HEK293 (cell line): ENCODE results near the gene GPHN.
A peak's percentile ranks its signal among the peaks of the same experiment; 100 is the strongest.

ENCODE experiments used
- GFI1B ChIP-seq: fragments of 450-650 bp; formaldehyde crosslinking; IDR thresholded peaks from 2 replicates; pipeline ENCODE4 v1.5.1; 2016; ENCODE audit warnings: missing biosample characterization, missing genetic modification characterization
- KLF9 ChIP-seq: fragments of 450-650 bp; formaldehyde crosslinking; IDR thresholded peaks from 2 replicates; pipeline ENCODE4 v1.5.1; 2016; ENCODE audit warnings: missing biosample characterization, missing genetic modification characterization, low read depth
- OVOL3 ChIP-seq: fragments of 450-650 bp; formaldehyde crosslinking; IDR thresholded peaks from 2 replicates; pipeline ENCODE4 v1.5.1; 2016; ENCODE audit warnings: missing biosample characterization, missing genetic modification characterization
- SCRT1 ChIP-seq: fragments of 450-650 bp; formaldehyde crosslinking; IDR thresholded peaks from 2 replicates; pipeline ENCODE4 v1.5.1; 2016; ENCODE audit warnings: missing biosample characterization, missing genetic modification characterization, borderline replicate concordance
- SP7 ChIP-seq: fragments of 450-650 bp; formaldehyde crosslinking; IDR thresholded peaks from 2 replicates; pipeline ENCODE4 v1.5.1; 2016; ENCODE audit warnings: missing biosample characterization, missing genetic modification characterization
- TCF7L2 ChIP-seq: IDR thresholded peaks from 2 replicates; pipeline ENCODE4 v1.6.1; 2011; ENCODE audit warnings: low read depth, mild to moderate bottlenecking, inconsistent platforms, low read length, moderate library complexity, borderline replicate concordance
- TRIM28 ChIP-seq: IDR thresholded peaks from 2 replicates; pipeline ENCODE4 v1.6.1; 2011; ENCODE audit warnings: low read length, control low read depth, borderline replicate concordance
- ZBTB17 ChIP-seq: fragments of 450-650 bp; formaldehyde crosslinking; IDR thresholded peaks from 2 replicates; pipeline ENCODE4 v1.5.1; 2016; ENCODE audit warnings: missing biosample characterization, missing genetic modification characterization
- ZFHX2 ChIP-seq: fragments of 450-650 bp; formaldehyde crosslinking; conservative IDR thresholded peaks from 2 replicates; pipeline ENCODE4 v1.5.1; 2016; ENCODE audit warnings: missing biosample characterization, missing genetic modification characterization
- ZNF121 ChIP-seq: fragments of 450-650 bp; formaldehyde crosslinking; IDR thresholded peaks from 2 replicates; pipeline ENCODE4 v1.5.1; 2016; ENCODE audit warnings: missing biosample characterization, missing genetic modification characterization
- ZNF146 ChIP-seq: fragments of 450-650 bp; formaldehyde crosslinking; IDR thresholded peaks from 2 replicates; pipeline ENCODE4 v1.5.1; 2016; ENCODE audit warnings: missing biosample characterization, missing genetic modification characterization
- ZNF19 ChIP-seq: fragments of 450-650 bp; formaldehyde crosslinking; IDR thresholded peaks from 2 replicates; pipeline ENCODE4; 2016; ENCODE audit warnings: missing biosample characterization, missing genetic modification characterization, low read depth
- ZNF2 ChIP-seq: fragments of 450-650 bp; formaldehyde crosslinking; IDR thresholded peaks from 2 replicates; pipeline ENCODE4 v1.5.1; 2016; ENCODE audit warnings: missing biosample characterization, missing genetic modification characterization
- ZNF202 ChIP-seq: fragments of 450-650 bp; formaldehyde crosslinking; IDR thresholded peaks from 2 replicates; pipeline ENCODE4 v1.5.1; 2016; ENCODE audit warnings: missing biosample characterization, missing genetic modification characterization, borderline replicate concordance
- ZNF24 ChIP-seq: fragments of 450-650 bp; formaldehyde crosslinking; IDR thresholded peaks from 2 replicates; pipeline ENCODE4 v1.5.1; 2016; ENCODE audit warnings: missing biosample characterization, missing genetic modification characterization
- ZNF354C ChIP-seq: fragments of 450-650 bp; formaldehyde crosslinking; IDR thresholded peaks from 2 replicates; pipeline ENCODE4 v1.5.1; 2016; ENCODE audit warnings: missing biosample characterization, missing genetic modification characterization, low read depth, borderline replicate concordance
- ZNF549 ChIP-seq: fragments of 450-650 bp; IDR thresholded peaks from 2 replicates; pipeline ENCODE4 v1.5.1; 2018; ENCODE audit warnings: missing biosample characterization, missing genetic modification characterization, mild to moderate bottlenecking, inconsistent platforms, moderate library complexity
- ZNF596 ChIP-seq: fragments of 450-650 bp; IDR thresholded peaks from 2 replicates; pipeline ENCODE4 v1.5.0; 2018; ENCODE audit warnings: missing biosample characterization, mild to moderate bottlenecking, missing genetic modification characterization, moderate library complexity
- ZNF621 ChIP-seq: fragments of 450-650 bp; formaldehyde crosslinking; IDR thresholded peaks from 2 replicates; pipeline ENCODE4 v1.5.1; 2017; ENCODE audit warnings: missing biosample characterization, missing genetic modification characterization
- ZNF707 ChIP-seq: fragments of 450-650 bp; formaldehyde crosslinking; IDR thresholded peaks from 2 replicates; pipeline ENCODE4 v1.5.1; 2016; ENCODE audit warnings: missing biosample characterization, missing genetic modification characterization
- TF ChIP-seq, protein P1 (sequence below): fragments of 450-650 bp; formaldehyde crosslinking; IDR thresholded peaks from 2 replicates; pipeline ENCODE4 v1.5.1; 2016; ENCODE audit warnings: missing biosample characterization, missing genetic modification characterization
- TF ChIP-seq, protein P2 (sequence below): fragments of 450-650 bp; formaldehyde crosslinking; IDR thresholded peaks from 2 replicates; pipeline ENCODE4 v1.5.1; 2016; ENCODE audit warnings: missing biosample characterization, missing genetic modification characterization
- TF ChIP-seq, protein P3 (sequence below): fragments of 450-650 bp; formaldehyde crosslinking; IDR thresholded peaks from 2 replicates; pipeline ENCODE4 v1.5.0; 2017; ENCODE audit warnings: missing biosample characterization, missing genetic modification characterization, borderline replicate concordance
- TF ChIP-seq, protein P4 (sequence below): fragments of 450-650 bp; formaldehyde crosslinking; conservative IDR thresholded peaks from 2 replicates; pipeline ENCODE4 v1.5.1; 2016; ENCODE audit warnings: low read depth, missing biosample characterization, missing genetic modification characterization
- TF ChIP-seq, protein P5 (sequence below): fragments of 450-650 bp; formaldehyde crosslinking; IDR thresholded peaks from 2 replicates; pipeline ENCODE4 v1.5.1; 2016; ENCODE audit warnings: missing biosample characterization, missing genetic modification characterization

Gene GPHN

DNA sequence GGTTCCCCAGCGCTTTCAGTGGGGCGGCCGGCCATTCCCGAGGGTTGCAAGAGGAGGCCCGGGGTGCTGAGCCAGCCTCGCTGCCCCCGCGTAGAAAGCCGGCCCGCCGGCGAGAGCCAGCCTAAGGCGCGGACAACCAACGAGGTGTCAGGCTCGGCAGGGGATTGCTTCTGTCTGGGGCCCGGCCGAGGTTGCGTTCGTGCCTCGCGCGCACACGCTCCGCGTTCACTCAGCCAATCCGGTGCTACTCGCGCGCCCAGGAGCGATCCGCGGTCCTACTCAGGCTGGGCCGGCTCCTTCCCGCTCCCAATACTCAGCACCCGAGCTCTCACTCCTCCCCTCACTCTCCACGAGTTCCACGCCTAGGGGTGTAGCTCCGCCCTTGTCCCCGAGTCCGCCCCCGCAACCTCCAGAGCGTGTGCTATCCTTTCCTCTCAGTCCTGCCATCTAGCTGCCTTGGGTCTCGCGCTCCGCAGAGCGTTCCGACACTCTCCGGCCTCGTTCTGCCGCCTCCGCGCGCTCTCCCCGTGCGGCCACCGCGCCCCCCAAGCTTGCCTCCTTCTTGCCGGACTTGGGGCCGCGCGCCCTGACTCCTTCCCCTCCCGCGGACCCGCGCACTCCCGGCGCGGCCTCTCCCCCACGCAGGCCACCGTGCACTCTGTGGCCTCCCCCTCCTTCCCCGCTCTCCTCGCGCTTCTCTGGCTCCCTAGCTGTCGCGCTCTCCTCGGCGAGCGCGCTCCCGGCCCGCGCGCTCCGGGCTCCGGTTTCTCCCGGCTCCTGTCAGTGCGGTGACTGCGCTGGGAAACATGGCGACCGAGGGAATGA, at the start of gene GPHN (continued):
- TF ChIP-seq, protein P1, sequence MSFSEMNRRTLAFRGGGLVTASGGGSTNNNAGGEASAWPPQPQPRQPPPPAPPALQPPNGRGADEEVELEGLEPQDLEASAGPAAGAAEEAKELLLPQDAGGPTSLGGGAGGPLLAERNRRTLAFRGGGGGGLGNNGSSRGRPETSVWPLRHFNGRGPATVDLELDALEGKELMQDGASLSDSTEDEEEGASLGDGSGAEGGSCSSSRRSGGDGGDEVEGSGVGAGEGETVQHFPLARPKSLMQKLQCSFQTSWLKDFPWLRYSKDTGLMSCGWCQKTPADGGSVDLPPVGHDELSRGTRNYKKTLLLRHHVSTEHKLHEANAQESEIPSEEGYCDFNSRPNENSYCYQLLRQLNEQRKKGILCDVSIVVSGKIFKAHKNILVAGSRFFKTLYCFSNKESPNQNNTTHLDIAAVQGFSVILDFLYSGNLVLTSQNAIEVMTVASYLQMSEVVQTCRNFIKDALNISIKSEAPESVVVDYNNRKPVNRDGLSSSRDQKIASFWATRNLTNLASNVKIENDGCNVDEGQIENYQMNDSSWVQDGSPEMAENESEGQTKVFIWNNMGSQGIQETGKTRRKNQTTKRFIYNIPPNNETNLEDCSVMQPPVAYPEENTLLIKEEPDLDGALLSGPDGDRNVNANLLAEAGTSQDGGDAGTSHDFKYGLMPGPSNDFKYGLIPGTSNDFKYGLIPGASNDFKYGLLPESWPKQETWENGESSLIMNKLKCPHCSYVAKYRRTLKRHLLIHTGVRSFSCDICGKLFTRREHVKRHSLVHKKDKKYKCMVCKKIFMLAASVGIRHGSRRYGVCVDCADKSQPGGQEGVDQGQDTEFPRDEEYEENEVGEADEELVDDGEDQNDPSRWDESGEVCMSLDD (tag by site-specific recombination): peak; percentile 77
- TF ChIP-seq ZNF2 (peak; percentile 85; the same call in 1 of the 2 replicates), ZNF24 (tag by site-specific recombination) (0 out of 2 replicates have a peak, but pooled peaks have one; percentile 27), ZNF19 (tag by site-specific recombination) (no peak), ZNF596 (tag by site-specific recombination) (no peak), ZBTB17 (peak; percentile 99), ZNF621 (tag by site-specific recombination) (no peak), SCRT1 (tag by site-specific recombination) (no peak), ZFHX2 (tag by site-specific recombination) (peak; percentile 93), ZNF146 (tag by site-specific recombination) (peak; percentile 24; the same call in 1 of the 2 replicates), ZNF121 (tag by site-specific recombination) (no peak), SP7 (peak; percentile 87), ZNF354C (tag by site-specific recombination) (no peak), KLF9 (peak; percentile 72), ZNF707 (tag by site-specific recombination) (no peak), TCF7L2 (no peak), TRIM28 (no peak; the same call in 1 of the 2 replicates), ZNF549 (tag by site-specific recombination) (no peak), GFI1B (tag by site-specific recombination) (no peak), OVOL3 (tag by site-specific recombination) (no peak), ZNF202 (tag by site-specific recombination) (no peak)
- TF ChIP-seq, protein P2, sequence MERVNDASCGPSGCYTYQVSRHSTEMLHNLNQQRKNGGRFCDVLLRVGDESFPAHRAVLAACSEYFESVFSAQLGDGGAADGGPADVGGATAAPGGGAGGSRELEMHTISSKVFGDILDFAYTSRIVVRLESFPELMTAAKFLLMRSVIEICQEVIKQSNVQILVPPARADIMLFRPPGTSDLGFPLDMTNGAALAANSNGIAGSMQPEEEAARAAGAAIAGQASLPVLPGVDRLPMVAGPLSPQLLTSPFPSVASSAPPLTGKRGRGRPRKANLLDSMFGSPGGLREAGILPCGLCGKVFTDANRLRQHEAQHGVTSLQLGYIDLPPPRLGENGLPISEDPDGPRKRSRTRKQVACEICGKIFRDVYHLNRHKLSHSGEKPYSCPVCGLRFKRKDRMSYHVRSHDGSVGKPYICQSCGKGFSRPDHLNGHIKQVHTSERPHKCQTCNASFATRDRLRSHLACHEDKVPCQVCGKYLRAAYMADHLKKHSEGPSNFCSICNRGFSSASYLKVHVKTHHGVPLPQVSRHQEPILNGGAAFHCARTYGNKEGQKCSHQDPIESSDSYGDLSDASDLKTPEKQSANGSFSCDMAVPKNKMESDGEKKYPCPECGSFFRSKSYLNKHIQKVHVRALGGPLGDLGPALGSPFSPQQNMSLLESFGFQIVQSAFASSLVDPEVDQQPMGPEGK: peak; percentile 90
- TF ChIP-seq, protein P3, sequence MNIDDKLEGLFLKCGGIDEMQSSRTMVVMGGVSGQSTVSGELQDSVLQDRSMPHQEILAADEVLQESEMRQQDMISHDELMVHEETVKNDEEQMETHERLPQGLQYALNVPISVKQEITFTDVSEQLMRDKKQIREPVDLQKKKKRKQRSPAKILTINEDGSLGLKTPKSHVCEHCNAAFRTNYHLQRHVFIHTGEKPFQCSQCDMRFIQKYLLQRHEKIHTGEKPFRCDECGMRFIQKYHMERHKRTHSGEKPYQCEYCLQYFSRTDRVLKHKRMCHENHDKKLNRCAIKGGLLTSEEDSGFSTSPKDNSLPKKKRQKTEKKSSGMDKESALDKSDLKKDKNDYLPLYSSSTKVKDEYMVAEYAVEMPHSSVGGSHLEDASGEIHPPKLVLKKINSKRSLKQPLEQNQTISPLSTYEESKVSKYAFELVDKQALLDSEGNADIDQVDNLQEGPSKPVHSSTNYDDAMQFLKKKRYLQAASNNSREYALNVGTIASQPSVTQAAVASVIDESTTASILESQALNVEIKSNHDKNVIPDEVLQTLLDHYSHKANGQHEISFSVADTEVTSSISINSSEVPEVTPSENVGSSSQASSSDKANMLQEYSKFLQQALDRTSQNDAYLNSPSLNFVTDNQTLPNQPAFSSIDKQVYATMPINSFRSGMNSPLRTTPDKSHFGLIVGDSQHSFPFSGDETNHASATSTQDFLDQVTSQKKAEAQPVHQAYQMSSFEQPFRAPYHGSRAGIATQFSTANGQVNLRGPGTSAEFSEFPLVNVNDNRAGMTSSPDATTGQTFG (tag by site-specific recombination): no peak
- TF ChIP-seq, protein P4, sequence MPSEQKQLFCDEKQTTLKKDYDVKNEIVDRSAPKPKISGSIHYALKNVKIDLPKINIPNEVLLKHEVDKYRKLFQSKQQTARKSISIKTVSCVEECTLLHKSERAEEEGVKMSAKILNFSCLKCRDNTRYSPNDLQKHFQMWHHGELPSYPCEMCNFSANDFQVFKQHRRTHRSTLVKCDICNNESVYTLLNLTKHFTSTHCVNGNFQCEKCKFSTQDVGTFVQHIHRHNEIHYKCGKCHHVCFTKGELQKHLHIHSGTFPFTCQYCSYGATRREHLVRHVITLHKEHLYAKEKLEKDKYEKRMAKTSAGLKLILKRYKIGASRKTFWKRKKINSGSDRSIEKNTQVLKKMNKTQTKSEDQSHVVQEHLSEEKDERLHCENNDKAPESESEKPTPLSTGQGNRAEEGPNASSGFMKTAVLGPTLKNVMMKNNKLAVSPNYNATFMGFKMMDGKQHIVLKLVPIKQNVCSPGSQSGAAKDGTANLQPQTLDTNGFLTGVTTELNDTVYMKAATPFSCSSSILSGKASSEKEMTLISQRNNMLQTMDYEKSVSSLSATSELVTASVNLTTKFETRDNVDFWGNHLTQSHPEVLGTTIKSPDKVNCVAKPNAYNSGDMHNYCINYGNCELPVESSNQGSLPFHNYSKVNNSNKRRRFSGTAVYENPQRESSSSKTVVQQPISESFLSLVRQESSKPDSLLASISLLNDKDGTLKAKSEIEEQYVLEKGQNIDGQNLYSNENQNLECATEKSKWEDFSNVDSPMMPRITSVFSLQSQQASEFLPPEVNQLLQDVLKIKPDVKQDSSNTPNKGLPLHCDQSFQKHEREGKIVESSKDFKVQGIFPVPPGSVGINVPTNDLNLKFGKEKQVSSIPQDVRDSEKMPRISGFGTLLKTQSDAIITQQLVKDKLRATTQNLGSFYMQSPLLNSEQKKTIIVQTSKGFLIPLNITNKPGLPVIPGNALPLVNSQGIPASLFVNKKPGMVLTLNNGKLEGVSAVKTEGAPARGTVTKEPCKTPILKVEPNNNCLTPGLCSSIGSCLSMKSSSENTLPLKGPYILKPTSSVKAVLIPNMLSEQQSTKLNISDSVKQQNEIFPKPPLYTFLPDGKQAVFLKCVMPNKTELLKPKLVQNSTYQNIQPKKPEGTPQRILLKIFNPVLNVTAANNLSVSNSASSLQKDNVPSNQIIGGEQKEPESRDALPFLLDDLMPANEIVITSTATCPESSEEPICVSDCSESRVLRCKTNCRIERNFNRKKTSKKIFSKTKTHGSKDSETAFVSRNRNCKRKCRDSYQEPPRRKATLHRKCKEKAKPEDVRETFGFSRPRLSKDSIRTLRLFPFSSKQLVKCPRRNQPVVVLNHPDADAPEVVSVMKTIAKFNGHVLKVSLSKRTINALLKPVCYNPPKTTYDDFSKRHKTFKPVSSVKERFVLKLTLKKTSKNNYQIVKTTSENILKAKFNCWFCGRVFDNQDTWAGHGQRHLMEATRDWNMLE (tag by site-specific recombination): peak; percentile 34
- TF ChIP-seq, protein P5, sequence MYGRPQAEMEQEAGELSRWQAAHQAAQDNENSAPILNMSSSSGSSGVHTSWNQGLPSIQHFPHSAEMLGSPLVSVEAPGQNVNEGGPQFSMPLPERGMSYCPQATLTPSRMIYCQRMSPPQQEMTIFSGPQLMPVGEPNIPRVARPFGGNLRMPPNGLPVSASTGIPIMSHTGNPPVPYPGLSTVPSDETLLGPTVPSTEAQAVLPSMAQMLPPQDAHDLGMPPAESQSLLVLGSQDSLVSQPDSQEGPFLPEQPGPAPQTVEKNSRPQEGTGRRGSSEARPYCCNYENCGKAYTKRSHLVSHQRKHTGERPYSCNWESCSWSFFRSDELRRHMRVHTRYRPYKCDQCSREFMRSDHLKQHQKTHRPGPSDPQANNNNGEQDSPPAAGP (tag by site-specific recombination): peak; percentile 73
